ENCODE data around the gene WDR1. TPM values are rescaled to one million over a fixed set of nuclear protein-coding genes. Genes with fewer than 3 reads are reported as not detected.

WDR1 gene
- total RNA-seq, 2 experiments from 2014 or later, result 77.6 to 152 TPM

GRCh38 chr4:10053635-10054453, 62.8 kb downstream of the WDR1 start:
- no TSS peak for BruUV-seq (replicated peaks)
- no peak for TF ChIP-seq EZH2phosphoT487 (IDR thresholded peaks at IDR 0.05; ENCODE audit: borderline replicate concordance, low read depth, low read length)
- TF ChIP-seq, protein P1, sequence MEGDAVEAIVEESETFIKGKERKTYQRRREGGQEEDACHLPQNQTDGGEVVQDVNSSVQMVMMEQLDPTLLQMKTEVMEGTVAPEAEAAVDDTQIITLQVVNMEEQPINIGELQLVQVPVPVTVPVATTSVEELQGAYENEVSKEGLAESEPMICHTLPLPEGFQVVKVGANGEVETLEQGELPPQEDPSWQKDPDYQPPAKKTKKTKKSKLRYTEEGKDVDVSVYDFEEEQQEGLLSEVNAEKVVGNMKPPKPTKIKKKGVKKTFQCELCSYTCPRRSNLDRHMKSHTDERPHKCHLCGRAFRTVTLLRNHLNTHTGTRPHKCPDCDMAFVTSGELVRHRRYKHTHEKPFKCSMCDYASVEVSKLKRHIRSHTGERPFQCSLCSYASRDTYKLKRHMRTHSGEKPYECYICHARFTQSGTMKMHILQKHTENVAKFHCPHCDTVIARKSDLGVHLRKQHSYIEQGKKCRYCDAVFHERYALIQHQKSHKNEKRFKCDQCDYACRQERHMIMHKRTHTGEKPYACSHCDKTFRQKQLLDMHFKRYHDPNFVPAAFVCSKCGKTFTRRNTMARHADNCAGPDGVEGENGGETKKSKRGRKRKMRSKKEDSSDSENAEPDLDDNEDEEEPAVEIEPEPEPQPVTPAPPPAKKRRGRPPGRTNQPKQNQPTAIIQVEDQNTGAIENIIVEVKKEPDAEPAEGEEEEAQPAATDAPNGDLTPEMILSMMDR (conservative IDR thresholded peaks at IDR 0.05; ENCODE audit: low read length), result no peak

GRCh38 chr4:10051517-10052135, 65.0 kb downstream of the WDR1 start:
- no peak for DNase-seq (ENCODE audit: low spot score)

More at GRCh38 chr4:10053635-10054453, 62.8 kb downstream of the WDR1 start:
- ChIA-PET POLR2A (no interaction called here), CTCF (ENCODE audit: unreplicated experiment) (no interaction called here)
- H2AFZ ChIP-seq (ENCODE audit: low read length), result no peak overlapping the region
- H3K9me3 ChIP-seq (ENCODE audit: low read length), result no peaks in the 10 kb centered on the region
- peaks cover 15% of the 10 kb centered on the region for H3K4me1 ChIP-seq (ENCODE audit: insufficient read depth, low read length, poor library complexity, severe bottlenecking)
- H4K20me1 ChIP-seq (ENCODE audit: insufficient read depth, low read length), result no peaks in the 10 kb centered on the region
- intact Hi-C loops (cut with micrococcal nuclease; ENCODE audit: unreplicated experiment), result no loop called here
- H3K9me2 ChIP-seq (ENCODE audit: insufficient read depth, low read length), result no peaks in the 10 kb centered on the region
- DNase-seq (ENCODE audit: low spot score), result no peak
- no peak overlapping the region for H3K4me3 ChIP-seq (ENCODE audit: low read depth, low read length, poor library complexity, severe bottlenecking)
- H3K36me3 ChIP-seq (ENCODE audit: insufficient read depth, low read length), result no peaks in the 10 kb centered on the region
- no peaks in the 10 kb centered on the region for H3K79me2 ChIP-seq (ENCODE audit: insufficient read depth, low read depth, low read length)
- no peak overlapping the region for H3K4me2 ChIP-seq (ENCODE audit: low read length)
- H3K27ac ChIP-seq (ENCODE audit: low read depth, low read length, poor library complexity, severe bottlenecking), result no peak overlapping the region

More at GRCh38 chr4:10051517-10052135, 65.0 kb downstream of the WDR1 start:
- H3K4me1 ChIP-seq (ENCODE audit: insufficient read depth, low read length, poor library complexity, severe bottlenecking), result peaks cover 15% of the 10 kb centered on the region
- no peak overlapping the region for H2AFZ ChIP-seq (ENCODE audit: low read length)
- no peaks in the 10 kb centered on the region for H3K9me3 ChIP-seq (ENCODE audit: low read length)
- H3K27ac ChIP-seq (ENCODE audit: low read depth, low read length, poor library complexity, severe bottlenecking), result no peak overlapping the region
- H3K79me2 ChIP-seq (ENCODE audit: insufficient read depth, low read depth, low read length), result no peaks in the 10 kb centered on the region
- no peak overlapping the region for H3K4me2 ChIP-seq (ENCODE audit: low read length)
- H4K20me1 ChIP-seq (ENCODE audit: insufficient read depth, low read length), result no peaks in the 10 kb centered on the region
- TF ChIP-seq EZH2phosphoT487 (IDR thresholded peaks at IDR 0.05; ENCODE audit: borderline replicate concordance, low read depth, low read length), result no peak
- TF ChIP-seq, protein P1 (conservative IDR thresholded peaks at IDR 0.05; ENCODE audit: low read length), result no peak
- H3K9me2 ChIP-seq (ENCODE audit: insufficient read depth, low read length), result no peaks in the 10 kb centered on the region
- intact Hi-C loops (cut with micrococcal nuclease; ENCODE audit: unreplicated experiment), result no loop called here
- POLR2A ChIA-PET, result no interaction called here
- H3K36me3 ChIP-seq (ENCODE audit: insufficient read depth, low read length), result no peaks in the 10 kb centered on the region
- CTCF ChIA-PET (ENCODE audit: unreplicated experiment), result no interaction called here
- H3K4me3 ChIP-seq (ENCODE audit: low read depth, low read length, poor library complexity, severe bottlenecking), result no peak overlapping the region
- no TSS peak for BruUV-seq (replicated peaks)
